PC-9 (cell line): Measurements from ENCODE around the gene CNTNAP2. TPM values are rescaled to one million over a fixed set of nuclear protein-coding genes. Genes with fewer than 3 reads are reported as not detected.

ENCODE experiments used
- BruUV-seq: library from RNA; stranded (reverse); fragments of 400-500 nt; replicated peaks from 2 replicates; lab custom pipeline; 2021; lab: Mats Ljungman, UMichigan
- CTCF ChIA-PET: fragments of 300-600 bp; sonication (Branson Sonifier 250); formaldehyde crosslinking; loops from one replicate; lab custom pipeline; 2022; ENCODE audit warnings: antibody characterized with exemption; lab: Charles Lee
- POLR2A ChIA-PET: fragments of 300-600 bp; sonication (Branson Sonifier 250); formaldehyde crosslinking; loops from one replicate; lab custom pipeline; 2022; ENCODE audit warnings: antibody characterized with exemption; ENCODE audit not compliant: unreplicated experiment; lab: Charles Lee
- DNase-seq, 2 experiments: peaks; one replicate each; pipeline versions ENCODE4 v3.0.0 to v3.0.0-alpha.2; 2015 to 2022; ENCODE audit warnings: mixed read lengths in 1 of 2
- H2AFZ ChIP-seq: fragments of 200-600 bp; sonication (generic); 2 replicates; pipeline ENCODE4 v1.8.1; 2017; ENCODE audit warnings: antibody characterized with exemption
- H3F3A ChIP-seq: fragments of 200-600 bp; sonication (generic); 2 replicates; pipeline ENCODE4 v1.8.1; 2017; ENCODE audit warnings: antibody characterized with exemption, mild to moderate bottlenecking, low read depth; ENCODE audit not compliant: insufficient read depth
- H3K27ac ChIP-seq: fragments of 200-600 bp; sonication (generic); 2 replicates; pipeline ENCODE4 v1.6.1; 2016; ENCODE audit warnings: mixed run types
- H3K27me3 ChIP-seq: fragments of 200-600 bp; sonication (generic); 2 replicates; pipeline ENCODE4 v1.6.1; 2016; ENCODE audit warnings: low read depth, mixed run types; ENCODE audit not compliant: insufficient read depth
- H3K36me3 ChIP-seq: fragments of 200-600 bp; sonication (generic); 2 replicates; pipeline ENCODE4 v1.6.1; 2016; ENCODE audit warnings: low read depth, mixed run types
- H3K4me1 ChIP-seq: fragments of 200-600 bp; sonication (generic); replicated peaks from 2 replicates; pipeline ENCODE4 v1.6.1; 2016; ENCODE audit warnings: mixed run types; ENCODE audit not compliant: insufficient read depth
- H3K4me2 ChIP-seq: fragments of 200-600 bp; sonication (generic); 2 replicates; pipeline ENCODE4 v1.6.1; 2017; ENCODE audit warnings: mixed run types
- H3K4me3 ChIP-seq: fragments of 200-600 bp; sonication (generic); 2 replicates; pipeline ENCODE4 v1.6.1; 2016; ENCODE audit warnings: mixed run types
- H3K79me2 ChIP-seq: fragments of 200-600 bp; sonication (generic); 2 replicates; pipeline ENCODE4 v1.6.1; 2017; ENCODE audit warnings: low read depth, mixed run types
- H3K9me2 ChIP-seq: fragments of 200-600 bp; sonication (generic); 2 replicates; pipeline ENCODE4 v1.8.1; 2017; ENCODE audit warnings: mild to moderate bottlenecking; ENCODE audit not compliant: insufficient read depth
- H3K9me3 ChIP-seq: fragments of 200-600 bp; sonication (generic); 2 replicates; pipeline ENCODE4 v1.8.1; 2016; ENCODE audit warnings: low read depth; ENCODE audit not compliant: insufficient read depth
- H4K20me1 ChIP-seq: fragments of 200-600 bp; sonication (generic); 2 replicates; pipeline ENCODE4 v1.8.1; 2017; ENCODE audit not compliant: insufficient read depth
- EZH2 ChIP-seq: fragments of 200-600 bp; sonication (generic); IDR thresholded peaks from 2 replicates; pipeline ENCODE4 v1.8.0; 2017; ENCODE audit warnings: antibody characterized with exemption, low read depth
- intact Hi-C: fragments of 100-400 bp; cut with micrococcal nuclease; formaldehyde crosslinking; loops from one replicate; pipeline ENCODE4 v1.10.0; 2022; ENCODE audit not compliant: unreplicated experiment
- total RNA-seq: library from RNA; stranded (reverse); gene quantifications from 2 replicates; pipeline ENCODE4 v1.2.3, GENCODE V29; 2021
- TF ChIP-seq, protein P1 (sequence below): fragments of 200-600 bp; sonication (generic); conservative IDR thresholded peaks from 2 replicates; pipeline ENCODE4 v1.6.1; 2017; ENCODE audit warnings: mixed run types, antibody characterized with exemption, mild to moderate bottlenecking, moderate library complexity

CNTNAP2 gene
- total RNA-seq, 1 experiment from 2014 or later, result not detected

DNA sequence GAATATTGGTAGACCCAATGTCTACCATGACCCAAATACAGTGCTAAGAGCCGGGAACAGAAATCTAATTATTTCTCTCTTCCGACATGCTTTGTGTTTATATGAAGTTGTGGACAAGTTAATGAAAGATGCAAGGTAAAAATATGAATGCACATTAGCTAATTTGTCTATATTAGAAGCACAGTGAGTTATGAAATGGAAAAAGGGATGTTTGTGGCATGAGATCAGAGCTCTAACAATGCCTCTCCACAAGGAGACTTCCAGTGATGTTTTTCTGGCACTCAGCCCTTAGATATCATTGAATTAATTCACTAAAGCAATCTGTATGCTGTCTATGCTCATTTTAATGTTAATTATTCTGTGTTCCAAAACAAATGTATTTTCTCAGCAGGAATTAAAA is 897.2 kb downstream of the CNTNAP2 start:
- no peak overlapping the region for H3K4me2 ChIP-seq
- no peaks in the 10 kb centered on the region for H3K9me2 ChIP-seq
- no peaks in the 10 kb centered on the region for H3K36me3 ChIP-seq
- ChIA-PET CTCF (no interaction called here), POLR2A (no interaction called here)
- no peak overlapping the region for H3K27ac ChIP-seq
- no TSS peak for BruUV-seq
- DNase-seq, result no peak
- no peaks in the 10 kb centered on the region for H3K4me1 ChIP-seq
- H3K9me3 ChIP-seq, result no peaks in the 10 kb centered on the region
- no peaks in the 10 kb centered on the region for H3K79me2 ChIP-seq
- H4K20me1 ChIP-seq, result no peaks in the 10 kb centered on the region
- intact Hi-C loops, result no loop called here
- TF ChIP-seq EZH2, result no peak
- TF ChIP-seq, protein P1, sequence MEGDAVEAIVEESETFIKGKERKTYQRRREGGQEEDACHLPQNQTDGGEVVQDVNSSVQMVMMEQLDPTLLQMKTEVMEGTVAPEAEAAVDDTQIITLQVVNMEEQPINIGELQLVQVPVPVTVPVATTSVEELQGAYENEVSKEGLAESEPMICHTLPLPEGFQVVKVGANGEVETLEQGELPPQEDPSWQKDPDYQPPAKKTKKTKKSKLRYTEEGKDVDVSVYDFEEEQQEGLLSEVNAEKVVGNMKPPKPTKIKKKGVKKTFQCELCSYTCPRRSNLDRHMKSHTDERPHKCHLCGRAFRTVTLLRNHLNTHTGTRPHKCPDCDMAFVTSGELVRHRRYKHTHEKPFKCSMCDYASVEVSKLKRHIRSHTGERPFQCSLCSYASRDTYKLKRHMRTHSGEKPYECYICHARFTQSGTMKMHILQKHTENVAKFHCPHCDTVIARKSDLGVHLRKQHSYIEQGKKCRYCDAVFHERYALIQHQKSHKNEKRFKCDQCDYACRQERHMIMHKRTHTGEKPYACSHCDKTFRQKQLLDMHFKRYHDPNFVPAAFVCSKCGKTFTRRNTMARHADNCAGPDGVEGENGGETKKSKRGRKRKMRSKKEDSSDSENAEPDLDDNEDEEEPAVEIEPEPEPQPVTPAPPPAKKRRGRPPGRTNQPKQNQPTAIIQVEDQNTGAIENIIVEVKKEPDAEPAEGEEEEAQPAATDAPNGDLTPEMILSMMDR, result no peak
- H2AFZ ChIP-seq, result no peak overlapping the region
- H3K4me3 ChIP-seq, result no peak overlapping the region
- H3F3A ChIP-seq, result no peaks in the 10 kb centered on the region; the same call in 1 of the 2 replicates
- H3K27me3 ChIP-seq, result no peaks in the 10 kb centered on the region

DNA sequence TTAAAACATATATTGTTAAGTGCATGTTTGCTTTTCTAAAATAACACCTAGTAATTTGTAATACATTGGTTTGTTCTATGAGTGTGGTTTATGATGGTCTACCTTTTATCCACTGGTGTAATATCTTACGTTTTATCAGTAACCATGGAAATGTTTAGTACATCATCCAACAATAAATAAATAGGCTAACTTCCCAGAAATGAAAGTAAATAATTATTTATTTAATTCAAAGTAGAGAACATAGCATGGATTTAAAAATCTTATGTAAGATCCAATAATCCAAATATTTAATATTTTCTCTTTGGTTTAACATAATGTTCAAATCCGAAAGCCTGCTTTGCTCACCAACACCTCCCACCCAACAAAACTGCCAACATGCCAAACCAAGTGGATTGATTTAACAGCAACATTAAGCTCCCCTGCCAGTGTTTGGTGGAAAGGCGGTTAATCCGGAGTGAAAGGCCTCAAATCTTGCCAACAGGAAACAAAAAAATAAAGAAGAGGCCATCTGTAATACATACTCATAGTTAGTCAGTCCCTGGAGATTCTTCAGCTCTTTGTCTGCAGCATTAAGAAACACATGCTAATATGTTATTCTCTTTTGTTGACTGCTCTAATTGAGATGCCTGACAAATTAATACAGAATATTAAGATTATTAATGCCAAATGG is 897.8 kb downstream of the CNTNAP2 start:
- H3K79me2 ChIP-seq, result no peaks in the 10 kb centered on the region
- H3F3A ChIP-seq, result no peaks in the 10 kb centered on the region; the same call in 1 of the 2 replicates
- H3K4me1 ChIP-seq, result no peaks in the 10 kb centered on the region
- no peak overlapping the region for H3K27ac ChIP-seq
- BruUV-seq, result no TSS peak
- TF ChIP-seq EZH2, result no peak
- TF ChIP-seq, protein P1, result no peak
- CTCF ChIA-PET, result interaction anchor here (0.6 kb wide), 1 partner anchor 91 kb away, joined by 3 read pairs; no protein-coding TSS in a partner anchor
- no peaks in the 10 kb centered on the region for H4K20me1 ChIP-seq
- H3K9me3 ChIP-seq, result no peaks in the 10 kb centered on the region
- POLR2A ChIA-PET, result no interaction called here
- no peak overlapping the region for H3K4me3 ChIP-seq
- no peak overlapping the region for H2AFZ ChIP-seq
- H3K9me2 ChIP-seq, result no peaks in the 10 kb centered on the region
- DNase-seq, result no peak
- H3K4me2 ChIP-seq, result no peak overlapping the region
- intact Hi-C loops, result no loop called here
- H3K36me3 ChIP-seq, result no peaks in the 10 kb centered on the region
- H3K27me3 ChIP-seq, result no peaks in the 10 kb centered on the region

DNA sequence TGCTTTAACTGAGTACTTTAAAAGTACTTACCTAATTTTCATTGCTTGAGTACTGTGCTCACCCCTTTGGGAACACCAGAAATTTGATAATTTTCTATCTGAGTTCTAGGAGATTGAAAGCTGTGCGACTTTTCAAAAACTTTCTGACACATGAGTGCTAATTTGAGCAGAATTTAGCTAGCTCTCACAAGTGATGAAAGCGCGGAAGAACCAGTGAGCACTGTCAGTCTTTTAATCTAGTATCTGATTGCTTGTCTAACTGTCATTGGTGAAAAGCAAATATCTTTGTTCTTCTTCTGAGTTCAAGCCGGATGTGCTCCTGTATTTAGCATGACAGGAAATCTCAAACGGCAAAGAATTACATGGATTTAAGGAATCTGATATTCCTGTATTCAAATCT is 899.4 kb downstream of the CNTNAP2 start:
- POLR2A ChIA-PET, result no interaction called here
- Histone ChIP-seq H3K9me2 (no peaks in the 10 kb centered on the region), H3K4me2 (no peak overlapping the region), H3K27me3 (no peaks in the 10 kb centered on the region), H2AFZ (no peak overlapping the region), H3K27ac (no peak overlapping the region), H4K20me1 (no peaks in the 10 kb centered on the region), H3F3A (no peaks in the 10 kb centered on the region; the same call in 1 of the 2 replicates), H3K9me3 (no peaks in the 10 kb centered on the region), H3K4me1 (no peaks in the 10 kb centered on the region), H3K79me2 (no peaks in the 10 kb centered on the region), H3K36me3 (no peaks in the 10 kb centered on the region), H3K4me3 (no peak overlapping the region)
- CTCF ChIA-PET, result no interaction called here
- intact Hi-C loops, result no loop called here
- DNase-seq, result no peak
- TF ChIP-seq, protein P1, result no peak
- no peak for TF ChIP-seq EZH2
- no TSS peak for BruUV-seq
